Loucy (cell line): ENCODE results near the gene ZNF697.
A peak's percentile ranks its signal among the peaks of the same experiment; 100 is the strongest.

Experiments used
- H2AFZ ChIP-seq: fragments of 200-600 bp; sonication (generic); 2 replicates; pipeline ENCODE4 v1.6.0; 2016; ENCODE audit warnings: antibody characterized with exemption, mild to moderate bottlenecking, low read length, moderate library complexity
- H3F3A ChIP-seq: fragments of 200-600 bp; 2 replicates; pipeline ENCODE4 v1.6.0; 2016; ENCODE audit warnings: antibody characterized with exemption, low read depth, mild to moderate bottlenecking
- H3K27me3 ChIP-seq: fragments of 200-600 bp; sonication (generic); 2 replicates; pipeline ENCODE4 v1.6.1; 2014; ENCODE audit warnings: low read length, mild to moderate bottlenecking; ENCODE audit not compliant: insufficient read depth, poor library complexity, severe bottlenecking
- H3K36me3 ChIP-seq: fragments of 200-600 bp; sonication (generic); 2 replicates; pipeline ENCODE4 v1.6.1; 2016; ENCODE audit warnings: low read length; ENCODE audit not compliant: insufficient read depth
- H3K4me1 ChIP-seq: fragments of 200-600 bp; sonication (generic); 2 replicates; pipeline ENCODE4 v1.5.1; 2014; ENCODE audit warnings: low read length, mild to moderate bottlenecking; ENCODE audit not compliant: insufficient read depth, poor library complexity, severe bottlenecking
- H3K4me2 ChIP-seq: fragments of 200-600 bp; sonication (generic); 2 replicates; pipeline ENCODE4 v1.6.0; 2014; ENCODE audit warnings: antibody characterized with exemption, low read length, low read depth, mild to moderate bottlenecking; ENCODE audit not compliant: poor library complexity, severe bottlenecking
- H3K4me3 ChIP-seq: fragments of 200-600 bp; sonication (generic); 2 replicates; pipeline ENCODE4 v1.5.1; 2014; ENCODE audit warnings: low read length, mild to moderate bottlenecking, mixed read lengths; ENCODE audit not compliant: poor library complexity, severe bottlenecking
- H3K79me2 ChIP-seq: fragments of 200-600 bp; sonication (generic); 2 replicates; pipeline ENCODE4 v1.6.1; 2014; ENCODE audit warnings: low read length; ENCODE audit not compliant: insufficient read depth
- H3K9ac ChIP-seq: fragments of 200-600 bp; sonication (generic); 2 replicates; pipeline ENCODE4 v1.6.0; 2014; ENCODE audit warnings: mild to moderate bottlenecking, low read depth, low read length, moderate library complexity; ENCODE audit not compliant: poor library complexity, severe bottlenecking
- H3K9me2 ChIP-seq: fragments of 200-600 bp; sonication (generic); replicated peaks from 2 replicates; pipeline ENCODE4 v1.6.1; 2016; ENCODE audit warnings: low read depth, low read length, mixed read lengths
- H3K9me3 ChIP-seq: fragments of 200-600 bp; sonication (generic); 2 replicates; pipeline ENCODE4 v1.6.1; 2014; ENCODE audit warnings: mild to moderate bottlenecking, antibody characterized with exemption, low read length, low read depth; ENCODE audit not compliant: insufficient read depth
- H4K20me1 ChIP-seq: fragments of 200-600 bp; sonication (generic); 2 replicates; pipeline ENCODE4 v1.6.0; 2014; ENCODE audit warnings: antibody characterized with exemption, low read length, mild to moderate bottlenecking; ENCODE audit not compliant: insufficient read depth, poor library complexity, severe bottlenecking
- CTCF ChIP-seq: fragments of 200-600 bp; sonication (generic); conservative IDR thresholded peaks from 2 replicates; pipeline ENCODE4 v1.5.1; 2014; ENCODE audit warnings: mild to moderate bottlenecking, antibody characterized with exemption, low read length
- EZH2phosphoT487 ChIP-seq: fragments of 200-600 bp; IDR thresholded peaks from 2 replicates; pipeline ENCODE4 v1.6.1; 2018; ENCODE audit warnings: antibody characterized with exemption, mild to moderate bottlenecking, moderate library complexity, borderline replicate concordance

Gene ZNF697

GRCh38 chr1:119674835-119675289 lies 26.8 kb upstream of the ZNF697 start:
- H4K20me1 ChIP-seq: no peaks in the 10 kb centered on the region
- peak overlapping the region; percentile 88 for H2AFZ ChIP-seq
- no peaks in the 10 kb centered on the region for H3K9me3 ChIP-seq
- no peaks in the 10 kb centered on the region for H3K36me3 ChIP-seq
- no peaks in the 10 kb centered on the region for H3F3A ChIP-seq
- no peaks in the 10 kb centered on the region for H3K27me3 ChIP-seq
- peaks cover 10% of the 10 kb centered on the region for H3K4me1 ChIP-seq
- H3K79me2 ChIP-seq: no peaks in the 10 kb centered on the region
- peak; percentile 73 for TF ChIP-seq CTCF
- TF ChIP-seq EZH2phosphoT487: no peak
- H3K9me2 ChIP-seq: no peaks in the 10 kb centered on the region
- H3K4me3 ChIP-seq: peak overlapping the region; percentile 68
- peak overlapping the region; percentile 70 for H3K4me2 ChIP-seq
- no peak overlapping the region for H3K9ac ChIP-seq

- Histone ChIP-seq H2AFZ (peak overlapping the region; percentile 88), H3F3A (no peaks in the 10 kb centered on the region), H3K36me3 (no peaks in the 10 kb centered on the region), H3K9me3 (no peaks in the 10 kb centered on the region), H3K4me2 (peak overlapping the region; percentile 70), H3K79me2 (no peaks in the 10 kb centered on the region), H4K20me1 (no peaks in the 10 kb centered on the region), H3K9me2 (no peaks in the 10 kb centered on the region), H3K4me1 (peaks cover 10% of the 10 kb centered on the region), H3K9ac (no peak overlapping the region), H3K27me3 (no peaks in the 10 kb centered on the region), H3K4me3 (no peak overlapping the region)
- TF ChIP-seq EZH2phosphoT487 (no peak), CTCF (no peak)
Observed at GRCh38 chr1:119674111-119674526, 26.1 kb upstream of the ZNF697 start.

- no peak overlapping the region for H3K9ac ChIP-seq
- H3K79me2 ChIP-seq: no peaks in the 10 kb centered on the region
- H3K36me3 ChIP-seq: no peaks in the 10 kb centered on the region
- H3K4me1 ChIP-seq: peaks cover 10% of the 10 kb centered on the region
- H4K20me1 ChIP-seq: no peaks in the 10 kb centered on the region
- no peaks in the 10 kb centered on the region for H3F3A ChIP-seq
- no peaks in the 10 kb centered on the region for H3K27me3 ChIP-seq
- TF ChIP-seq CTCF: no peak
- no peak overlapping the region for H3K4me3 ChIP-seq
- no peak overlapping the region for H2AFZ ChIP-seq
- H3K4me2 ChIP-seq: no peak overlapping the region
- H3K9me2 ChIP-seq: no peaks in the 10 kb centered on the region
- H3K9me3 ChIP-seq: no peaks in the 10 kb centered on the region
Observed at GRCh38 chr1:119673171-119673940, 25.3 kb upstream of the ZNF697 start.
